HepG2 (cell line): ENCODE measurements around the gene SNRPN. TPM values are rescaled to one million over a fixed set of nuclear protein-coding genes. Genes with fewer than 3 reads are reported as not detected.

ENCODE experiments used
- ATAC-seq: fragments of 200-7000 bp; cut with Tn5 transposase; 3 replicates; pipeline ENCODE4 v1.9.1; 2020; ENCODE audit warnings: mild to moderate bottlenecking, moderate library complexity
- BruUV-seq: library from RNA; stranded (reverse); fragments of 400-500 nt; replicated peaks from 2 replicates; lab custom pipeline; 2021; lab: Mats Ljungman, UMichigan
- CTCF ChIA-PET: fragments of 300-600 bp; formaldehyde crosslinking; extraction: SDS; loops from one replicate; lab custom pipeline; 2021; ENCODE audit warnings: low total read pairs, inconsistent platforms, low intra/inter-chr PET ratio; lab: Yijun Ruan, JAX
- POLR2A ChIA-PET: fragments of 350-600 bp; sonication (Branson Sonifier 250); formaldehyde crosslinking; loops from one replicate; lab custom pipeline; 2020; ENCODE audit warnings: antibody characterized with exemption, inconsistent platforms; lab: Yijun Ruan, JAX
- DNase-seq: peaks from one replicate; pipeline ENCODE4 v3.0.0-alpha.2; 2015; ENCODE audit warnings: low spot score
- FAIRE-seq: peaks from 3 replicates; lab custom pipeline; 2011; peaks lifted over from hg19 to GRCh38; lab: Jason Lieb, UNC
- H2AFZ ChIP-seq: one replicate; pipeline ENCODE4 v1.6.1; 2011; ENCODE audit warnings: low read length, inconsistent platforms
- H3K27ac ChIP-seq: fragments of 300-600 bp; 3 replicates; pipeline ENCODE4 v1.8.0; 2011; ENCODE audit warnings: mixed run types, mild to moderate bottlenecking, mixed read lengths, low read length, inconsistent platforms; ENCODE audit not compliant: insufficient read depth; ENCODE audit errors: extremely low read length
- H3K27me3 ChIP-seq, 2 experiments: fragments of 200-600 bp in 1 of 2; 2 replicates in 1 of 2; 3 replicates in 1 of 2; pipeline versions ENCODE4 v1.6.0 to v1.8.0; 2011; ENCODE audit warnings: low read length in 2 of 2, mild to moderate bottlenecking in 2 of 2, moderate library complexity in 2 of 2, inconsistent platforms in 1 of 2; ENCODE audit not compliant: insufficient read depth in 2 of 2, control insufficient read depth in 1 of 2
- H3K36me3 ChIP-seq, 2 experiments: fragments of 200-600 bp in 1 of 2; replicated peaks in 1 of 2; 2 replicates in 1 of 2; 3 replicates in 1 of 2; pipeline versions ENCODE4 v1.5.1 to v1.8.0; 2011; ENCODE audit warnings: low read length in 2 of 2, inconsistent platforms in 1 of 2; ENCODE audit not compliant: insufficient read depth in 2 of 2, control insufficient read depth in 1 of 2
- H3K4me1 ChIP-seq: 2 replicates; pipeline ENCODE4 v1.5.1; 2012; ENCODE audit warnings: low read length, inconsistent platforms; ENCODE audit not compliant: insufficient read depth
- H3K4me2 ChIP-seq: 2 replicates; pipeline ENCODE4 v1.6.0; 2011; ENCODE audit warnings: low read depth, low read length, inconsistent platforms
- H3K4me3 ChIP-seq, 3 experiments: fragments of 200-600 bp in 1 of 3; sonication (generic), shearing (Covaris generic) in 1 of 3; replicated peaks in 1 of 3; 2 replicates each; pipeline ENCODE4 v1.5.1; 2011 to 2016; ENCODE audit warnings: low read length in 3 of 3, inconsistent platforms in 2 of 3, low read depth in 2 of 3, mild to moderate bottlenecking in 2 of 3, control low read depth in 1 of 3, mixed read lengths in 1 of 3; ENCODE audit not compliant: insufficient read depth in 1 of 3
- H3K79me2 ChIP-seq: one replicate; pipeline ENCODE4 v1.6.1; 2011; ENCODE audit warnings: low read length, inconsistent platforms; ENCODE audit not compliant: insufficient read depth
- H3K9ac ChIP-seq: 2 replicates; pipeline ENCODE4 v1.6.0; 2011; ENCODE audit warnings: mild to moderate bottlenecking, low read depth, low read length, inconsistent platforms; ENCODE audit not compliant: insufficient read depth
- H3K9me3 ChIP-seq: 2 replicates; pipeline ENCODE4 v1.5.1; 2012; ENCODE audit warnings: mild to moderate bottlenecking, low read length
- H4K20me1 ChIP-seq: 2 replicates; pipeline ENCODE4 v1.6.0; 2011; ENCODE audit warnings: inconsistent platforms, mild to moderate bottlenecking, low read length, moderate library complexity; ENCODE audit not compliant: insufficient read depth
- AGO2 ChIP-seq: fragments of 200-400 bp; formaldehyde crosslinking; optimal IDR thresholded peaks from 2 replicates; pipeline ENCODE3; 2017; ENCODE audit warnings: mild to moderate bottlenecking, low read depth, low read length, moderate library complexity
- BORCS8-MEF2B ChIP-seq: sonication (generic); formaldehyde crosslinking; IDR thresholded peaks from 2 replicates; pipeline ENCODE4 v1.8.0; 2022; ENCODE audit warnings: mild to moderate bottlenecking, missing genetic modification reagents
- BRCA1 ChIP-seq: sonication (generic); formaldehyde crosslinking; IDR thresholded peaks from 2 replicates; pipeline ENCODE4 v1.4.0; 2020; ENCODE audit warnings: missing genetic modification reagents
- ELF3 ChIP-seq: IDR thresholded peaks from 2 replicates; pipeline ENCODE4 v1.6.1; 2016; ENCODE audit warnings: missing genetic modification reagents, missing compliant biosample characterization
- JUND ChIP-seq: sonication (generic); formaldehyde crosslinking; IDR thresholded peaks from 2 replicates; pipeline ENCODE4 v1.8.0; 2022; ENCODE audit warnings: mild to moderate bottlenecking, missing genetic modification reagents
- MAFK ChIP-seq, 2 experiments: IDR thresholded peaks in 1 of 2; conservative IDR thresholded peaks in 1 of 2; 2 replicates each; pipeline ENCODE4 v1.6.1; 2011; ENCODE audit warnings: improper control_type of control experiment in 2 of 2, low read length in 2 of 2
- SALL2 ChIP-seq: sonication (generic); formaldehyde crosslinking; IDR thresholded peaks from 2 replicates; pipeline ENCODE4 v1.8.1; 2023; ENCODE audit warnings: mild to moderate bottlenecking, missing genetic modification reagents, inconsistent platforms
- SOX6 ChIP-seq, 2 experiments: fragments of 450-650 bp in 1 of 2; sonication (generic) in 1 of 2; formaldehyde crosslinking in 1 of 2; IDR thresholded peaks; 2 replicates each; pipeline versions ENCODE4 v1.4.0 to v1.6.1; 2017 to 2020; ENCODE audit warnings: antibody characterized with exemption in 1 of 2, mild to moderate bottlenecking in 1 of 2, missing genetic modification reagents in 1 of 2
- TBL1XR1 ChIP-seq: fragments of 150-350 bp; IDR thresholded peaks from 2 replicates; pipeline ENCODE4 v1.6.1; 2014; ENCODE audit warnings: borderline replicate concordance, low read length; ENCODE audit not compliant: partially characterized antibody
- TBX2 ChIP-seq: sonication (generic); formaldehyde crosslinking; IDR thresholded peaks from 2 replicates; pipeline ENCODE4 v1.5.0; 2020; ENCODE audit warnings: missing genetic modification reagents, mild to moderate bottlenecking, borderline replicate concordance
- THYN1 ChIP-seq: sonication (generic); formaldehyde crosslinking; IDR thresholded peaks from 2 replicates; pipeline ENCODE4 v1.8.1; 2023; ENCODE audit warnings: low read depth, mild to moderate bottlenecking, moderate library complexity, missing genetic modification reagents, borderline replicate concordance
- YY1 ChIP-seq: IDR thresholded peaks from 2 replicates; pipeline ENCODE4 v1.6.1; 2011; ENCODE audit warnings: low read length, low read depth, moderate library complexity, mild to moderate bottlenecking; ENCODE audit not compliant: insufficient read depth, insufficient replicate concordance
- ZIK1 ChIP-seq: sonication (generic); formaldehyde crosslinking; IDR thresholded peaks from 2 replicates; pipeline ENCODE4 v1.5.0; 2020; ENCODE audit warnings: mild to moderate bottlenecking, low read depth, missing genetic modification reagents, borderline replicate concordance
- ZNF160 ChIP-seq: sonication (generic); formaldehyde crosslinking; IDR thresholded peaks from 2 replicates; pipeline ENCODE4 v1.8.0; 2022; ENCODE audit warnings: mild to moderate bottlenecking, inconsistent platforms, missing genetic modification reagents
- ZNF350 ChIP-seq: sonication (generic); formaldehyde crosslinking; IDR thresholded peaks from 2 replicates; pipeline ENCODE4 v1.4.0; 2020; ENCODE audit warnings: mild to moderate bottlenecking, low read depth, missing genetic modification reagents, borderline replicate concordance
- ZNF775 ChIP-seq: sonication (generic); formaldehyde crosslinking; IDR thresholded peaks from 2 replicates; pipeline ENCODE4 v1.4.0; 2020; ENCODE audit warnings: missing genetic modification reagents, mild to moderate bottlenecking, moderate library complexity, borderline replicate concordance
- WGBS: methylation state at CpG from one replicate; pipeline ENCODE4 v1.1.6; 2017; ENCODE audit warnings: low lambda C conversion rate; 5-methylcytosine and 5-hydroxymethylcytosine counted together
- in situ Hi-C: cut with HindIII; loops from 2 replicates; pipeline ENCODE4 v1.10.0; 2017; ENCODE audit warnings: low pct_unique_long_range_greater_than_20kb; ENCODE audit not compliant: extremely low pct_ligation_motif_present
- intact Hi-C: fragments of 100-400 bp; cut with micrococcal nuclease; formaldehyde crosslinking; loops from one replicate; pipeline ENCODE4 v1.10.0; 2022; ENCODE audit not compliant: unreplicated experiment
- polyA plus RNA-seq, 8 experiments: library from polyadenylated mRNA; depleted of rRNA in 3 of 8; stranded (reverse) in 7 of 8; unstranded in 1 of 8; fragments of >200 nt; fragmentation: Illumina TruSeq in 4 of 8; extraction: Trizol in 4 of 8; gene quantifications; 2 replicates each; pipeline versions ENCODE4 v1.2.1 to v1.2.3, GENCODE V29; 2011 to 2016; ENCODE audit warnings: low read depth in 4 of 8, missing spikeins in 1 of 8, mixed read lengths in 1 of 8; ENCODE audit not compliant: insufficient read depth in 1 of 8
- total RNA-seq, 5 experiments: library from RNA; depleted of rRNA; stranded (reverse); fragments of >200 nt; fragmentation: Illumina TruSeq; extraction: Trizol; gene quantifications; 2 replicates each; pipeline ENCODE4 v1.2.3, GENCODE V29; 2016; ENCODE audit warnings: low read depth in 1 of 5
- TF ChIP-seq, protein P1 (sequence below): IDR thresholded peaks from 2 replicates; pipeline ENCODE4 v1.6.1; 2012; ENCODE audit warnings: inconsistent platforms
- TF ChIP-seq, protein P2 (sequence below): sonication (generic); formaldehyde crosslinking; IDR thresholded peaks from 2 replicates; pipeline ENCODE4 v1.9.0; 2021; ENCODE audit warnings: missing genetic modification reagents, mild to moderate bottlenecking, borderline replicate concordance

Gene SNRPN
- total and polyA plus RNA-seq, 2 of the 13 experiments (the other 11 are each of a cell fraction or from before 2014, with no cell fraction given), result 133 to 212 TPM

DNA sequence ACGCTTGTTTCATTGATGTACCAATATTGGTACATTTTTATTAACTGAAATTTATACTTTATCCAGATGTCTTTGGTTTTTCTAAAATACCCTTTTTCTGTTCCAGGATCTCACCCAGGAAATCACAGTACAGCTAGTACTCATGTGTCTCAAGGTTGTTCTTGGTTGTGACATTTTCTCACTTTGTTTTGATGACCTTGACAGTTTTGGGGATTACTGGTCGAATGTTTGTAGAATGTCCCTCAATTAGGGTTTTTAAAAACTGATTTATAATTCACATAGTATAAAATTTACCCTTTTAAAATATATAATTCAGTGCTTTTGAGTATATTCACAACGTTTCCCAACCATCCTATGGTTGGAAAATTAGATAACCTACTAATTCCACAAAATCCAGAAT lies 6.3 kb upstream of the SNRPN start:
- 37% methylated on average over 3 of the region's 3 CpGs for WGBS

DNA sequence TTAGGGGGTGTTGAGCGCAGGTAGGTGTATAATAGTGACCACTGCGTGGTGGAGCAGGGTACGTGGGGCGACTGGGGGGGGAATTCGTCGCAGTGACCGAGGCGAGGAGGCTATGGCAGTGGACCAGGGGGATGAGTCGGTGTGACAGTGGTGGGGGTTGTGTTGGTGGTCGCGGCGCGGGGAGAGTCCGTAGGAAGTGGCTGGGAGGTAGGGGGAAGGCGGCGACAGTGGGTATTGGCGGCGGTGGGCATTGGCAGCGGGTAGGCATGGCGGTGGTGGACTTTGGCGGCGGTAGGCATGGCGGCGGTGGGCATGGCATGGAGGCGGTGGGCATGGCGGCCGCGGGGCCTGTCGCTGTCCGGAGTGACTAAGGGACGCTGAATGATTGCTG lies 739 bp downstream of the SNRPN start:
- Histone ChIP-seq H3K27me3 (no peaks in the 10 kb centered on the region; a peak in 1 of 5 replicates), H3K4me2 (peak overlapping the region; percentile 75), H3K79me2 (peaks cover 55% of the 10 kb centered on the region), H3K4me3 (peak overlapping the region; percentile 82 to 96 (median 90)), H3K36me3 (no peaks in the 10 kb centered on the region), H3K4me1 (peaks cover 37% of the 10 kb centered on the region), H2AFZ (no peak overlapping the region), H3K27ac (peak overlapping the region; percentile 76), H3K9ac (peak overlapping the region; percentile 84), H3K9me3 (peaks cover 37% of the 10 kb centered on the region), H4K20me1 (peaks cover 12% of the 10 kb centered on the region; the same call in 1 of the 2 replicates)
- intact Hi-C loops (loop anchor here (2.0 to 5.0 kb wide), 2 partner anchors 33 to 53 kb away; no protein-coding TSS in a partner anchor), in situ Hi-C loops (no loop called here)
- ATAC-seq (peak; percentile 16), FAIRE-seq (no peak), DNase-seq (no peak)
- ChIA-PET CTCF (no interaction called here), POLR2A (interaction anchor here (0.8 to 1.2 kb wide), 6 partner anchors 11 to 51 kb away, joined by 3 to 4 read pairs (median 4); no protein-coding TSS in a partner anchor)
- no TSS peak for BruUV-seq
- WGBS, result 56% methylated on average over 31 of the region's 31 CpGs
- no peak for TF ChIP-seq TBX2
- no peak for TF ChIP-seq ZNF775
- peak; percentile 32 for TF ChIP-seq YY1
- TF ChIP-seq ZIK1 (CRISPR knock-in tag), result no peak
- no peak for TF ChIP-seq THYN1 (CRISPR knock-in tag)
- TF ChIP-seq JUND (CRISPR knock-in tag), result no peak
- TF ChIP-seq BRCA1, result no peak
- TF ChIP-seq, protein P1, sequence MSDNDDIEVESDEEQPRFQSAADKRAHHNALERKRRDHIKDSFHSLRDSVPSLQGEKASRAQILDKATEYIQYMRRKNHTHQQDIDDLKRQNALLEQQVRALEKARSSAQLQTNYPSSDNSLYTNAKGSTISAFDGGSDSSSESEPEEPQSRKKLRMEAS, result no peak
- no peak for TF ChIP-seq ZNF350
- TF ChIP-seq BORCS8-MEF2B (CRISPR knock-in tag), result no peak
- TF ChIP-seq SOX6 (IDR thresholded peaks at IDR 0.05), result no peak
- no peak for TF ChIP-seq SOX6 (CRISPR knock-in tag; IDR thresholded peaks at IDR 0.05)
- TF ChIP-seq SALL2 (CRISPR knock-in tag), result peak; percentile 43; the same call in 1 of the 2 replicates
- TF ChIP-seq AGO2, result peak; percentile 71
- no peak for TF ChIP-seq TBL1XR1
- TF ChIP-seq, protein P2, sequence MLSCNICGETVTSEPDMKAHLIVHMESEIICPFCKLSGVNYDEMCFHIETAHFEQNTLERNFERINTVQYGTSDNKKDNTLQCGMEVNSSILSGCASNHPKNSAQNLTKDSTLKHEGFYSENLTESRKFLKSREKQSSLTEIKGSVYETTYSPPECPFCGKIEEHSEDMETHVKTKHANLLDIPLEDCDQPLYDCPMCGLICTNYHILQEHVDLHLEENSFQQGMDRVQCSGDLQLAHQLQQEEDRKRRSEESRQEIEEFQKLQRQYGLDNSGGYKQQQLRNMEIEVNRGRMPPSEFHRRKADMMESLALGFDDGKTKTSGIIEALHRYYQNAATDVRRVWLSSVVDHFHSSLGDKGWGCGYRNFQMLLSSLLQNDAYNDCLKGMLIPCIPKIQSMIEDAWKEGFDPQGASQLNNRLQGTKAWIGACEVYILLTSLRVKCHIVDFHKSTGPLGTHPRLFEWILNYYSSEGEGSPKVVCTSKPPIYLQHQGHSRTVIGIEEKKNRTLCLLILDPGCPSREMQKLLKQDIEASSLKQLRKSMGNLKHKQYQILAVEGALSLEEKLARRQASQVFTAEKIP, result no peak
- TF ChIP-seq ELF3 (CRISPR knock-in tag), result no peak

More for the DNA sequence above, 6.3 kb upstream of the SNRPN start:
- Histone ChIP-seq H3K36me3 (no peaks in the 10 kb centered on the region), H3K9ac (no peak overlapping the region), H3K4me3 (no peak overlapping the region), H3K4me2 (no peak overlapping the region), H2AFZ (no peak overlapping the region), H3K4me1 (peaks cover 35% of the 10 kb centered on the region), H3K79me2 (no peaks in the 10 kb centered on the region), H3K27me3 (no peaks in the 10 kb centered on the region), H3K27ac (no peak overlapping the region), H3K9me3 (peaks cover 14% of the 10 kb centered on the region), H4K20me1 (no peaks in the 10 kb centered on the region)
- in situ Hi-C loops (no loop called here), intact Hi-C loops (no loop called here)
- FAIRE-seq (no peak), ATAC-seq (no peak), DNase-seq (no peak)
- TF ChIP-seq ZNF160 (CRISPR knock-in tag) (no peak), MAFK (conservative IDR thresholded peaks at IDR 0.05 in 1 of 2, IDR thresholded peaks at IDR 0.05 in 1 of 2; ENCODE audit: low read length in 2 of 2) (peak; percentile 62 to 66)
- CTCF ChIA-PET, result no interaction called here
- BruUV-seq, result no TSS peak
- POLR2A ChIA-PET, result no interaction called here
